NCI-H526 treated with DMSO at 0.1 percent for 48 hours (cell line): Measurements from ENCODE around the gene KRTAP22-1.

Experiments used
- DNase-seq: peaks from one replicate; lab custom pipeline; 2025; lab: John Stamatoyannopoulos, UW

Gene KRTAP22-1

GRCh38 chr21:30600787-30601186 is at the start of gene KRTAP22-1:
KRTAP22-1 (plus strand) TSS chr21:30601087.
- DNase-seq = no peak

- no peak for DNase-seq
Measured at GRCh38 chr21:30552782-30553181, 48.1 kb upstream of the KRTAP22-1 start.

- DNase-seq = no peak
Measured at GRCh38 chr21:30555095-30555494, 45.8 kb upstream of the KRTAP22-1 start.

GRCh38 chr21:30561264-30561895 is 39.5 kb upstream of the KRTAP22-1 start, which contains the start of gene KRTAP19-7:
KRTAP19-7 (minus strand) TSS chr21:30561314; CDS start chr21:30561289, 25 bp downstream.
- DNase-seq = no peak

GRCh38 chr21:30561957-30562356 is 38.9 kb upstream of the KRTAP22-1 start:
- no peak for DNase-seq

- no peak for DNase-seq
Measured at GRCh38 chr21:30563072-30563471, 37.8 kb upstream of the KRTAP22-1 start.

GRCh38 chr21:30563630-30564029 is 37.3 kb upstream of the KRTAP22-1 start:
- DNase-seq = no peak

- no peak for DNase-seq
Measured at GRCh38 chr21:30567617-30568016, 33.3 kb upstream of the KRTAP22-1 start.

- DNase-seq = no peak
Measured at GRCh38 chr21:30577766-30578165, 23.1 kb upstream of the KRTAP22-1 start.

GRCh38 chr21:30579346-30579745 is 21.5 kb upstream of the KRTAP22-1 start:
- no peak for DNase-seq

GRCh38 chr21:30580132-30580531 is 20.8 kb upstream of the KRTAP22-1 start:
- no peak for DNase-seq

GRCh38 chr21:30582870-30583269 is 18.0 kb upstream of the KRTAP22-1 start:
- DNase-seq = no peak

- DNase-seq = no peak
Measured at GRCh38 chr21:30590297-30590696, 10.6 kb upstream of the KRTAP22-1 start, which contains the start of gene KRTAP22-2. KRTAP22-2 (minus strand) TSS chr21:30590397.

GRCh38 chr21:30592140-30592539 is 8.7 kb upstream of the KRTAP22-1 start, which contains the start of gene KRTAP6-3:
KRTAP6-3 (plus strand) TSS chr21:30592440; CDS start chr21:30592446, 6 bp downstream.
- no peak for DNase-seq

- DNase-seq = no peak
Measured at GRCh38 chr21:30598802-30599201, 2.1 kb upstream of the KRTAP22-1 start, which contains the start of gene KRTAP6-2. KRTAP6-2 (minus strand) TSS chr21:30598902; CDS start chr21:30598874, 28 bp downstream.

GRCh38 chr21:30605968-30606367 is 5.1 kb downstream of the KRTAP22-1 start:
- DNase-seq = no peak

GRCh38 chr21:30612132-30612531 is 11.2 kb downstream of the KRTAP22-1 start:
- DNase-seq = no peak

GRCh38 chr21:30613836-30614235 is 12.9 kb downstream of the KRTAP22-1 start, which contains the start of gene KRTAP6-1:
KRTAP6-1 (minus strand) TSS chr21:30613930; CDS start chr21:30613904, 26 bp downstream.
- DNase-seq = no peak

GRCh38 chr21:30615199-30615598 is 14.3 kb downstream of the KRTAP22-1 start:
- no peak for DNase-seq

GRCh38 chr21:30616125-30616524 is 15.2 kb downstream of the KRTAP22-1 start, which contains the start of gene KRTAP20-1:
KRTAP20-1 (plus strand) TSS chr21:30616425; CDS start chr21:30616455, 30 bp downstream.
- DNase-seq = no peak

GRCh38 chr21:30620080-30620479 is 19.2 kb downstream of the KRTAP22-1 start:
- no peak for DNase-seq

- DNase-seq = no peak
Measured at GRCh38 chr21:30620522-30620921, 19.6 kb downstream of the KRTAP22-1 start, which contains the start of gene KRTAP20-4. KRTAP20-4 (plus strand) TSS chr21:30620627.

GRCh38 chr21:30623362-30623761 is 22.5 kb downstream of the KRTAP22-1 start:
- DNase-seq = no peak
